ENCODE results near the gene TWSG1. TPM values are rescaled to one million over a fixed set of nuclear protein-coding genes. Genes with fewer than 3 reads are reported as not detected.

TWSG1 gene
- total RNA-seq, 1 experiment from 2014 or later: 19.3 TPM

DNA sequence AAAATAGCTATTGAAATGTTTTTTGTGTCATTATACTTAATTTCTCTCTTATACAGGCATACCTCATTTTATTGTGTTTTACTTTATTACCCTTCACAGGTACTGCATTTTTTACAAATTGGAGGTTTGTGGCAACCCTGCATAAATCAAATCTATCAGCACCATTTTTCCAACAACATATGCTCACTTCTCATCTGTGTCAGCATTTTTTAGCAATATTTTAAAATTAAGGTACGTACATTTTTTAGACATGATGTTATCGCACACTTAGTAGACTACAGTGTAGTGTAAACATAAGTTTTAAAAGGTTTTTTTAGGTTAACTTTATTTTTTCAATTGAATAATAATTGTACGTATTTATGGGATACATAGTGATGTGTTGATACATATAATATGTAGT, 110.0 kb downstream of the TWSG1 start:
- Mint-ChIP-seq H3K27me3 (ENCODE audit: low read depth) (0 out of 2 replicates have a peak, but pooled peaks cover 4% of the 10 kb centered on the region), H3K4me1 (no peaks in the 10 kb centered on the region; the same call in 1 of the 2 replicates), H3K9me3 (peaks cover 24% of the 10 kb centered on the region), H3K36me3 (peaks cover 14% of the 10 kb centered on the region), H3K27ac (no peak overlapping the region), H3K4me3 (no peak overlapping the region)
- TF ChIP-seq ARID4B (CRISPR knock-in tag; IDR thresholded peaks at IDR 0.05; ENCODE audit: borderline replicate concordance) (no peak), MXD4 (CRISPR knock-in tag; IDR thresholded peaks at IDR 0.05; ENCODE audit: borderline replicate concordance) (no peak), JAZF1 (CRISPR knock-in tag; IDR thresholded peaks at IDR 0.05) (no peak)
- TF ChIP-seq, protein P1, sequence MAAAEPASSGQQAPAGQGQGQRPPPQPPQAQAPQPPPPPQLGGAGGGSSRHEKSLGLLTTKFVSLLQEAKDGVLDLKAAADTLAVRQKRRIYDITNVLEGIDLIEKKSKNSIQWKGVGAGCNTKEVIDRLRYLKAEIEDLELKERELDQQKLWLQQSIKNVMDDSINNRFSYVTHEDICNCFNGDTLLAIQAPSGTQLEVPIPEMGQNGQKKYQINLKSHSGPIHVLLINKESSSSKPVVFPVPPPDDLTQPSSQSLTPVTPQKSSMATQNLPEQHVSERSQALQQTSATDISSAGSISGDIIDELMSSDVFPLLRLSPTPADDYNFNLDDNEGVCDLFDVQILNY (CRISPR knock-in tag; IDR thresholded peaks at IDR 0.05): no peak
- POLR2A ChIA-PET: no interaction called here
- CTCF ChIA-PET: interaction anchor here (1.2 kb wide), 1 partner anchor 16 kb away, joined by 3 read pairs; no protein-coding TSS in a partner anchor
- DNase-seq (ENCODE audit: low spot score) (no peak), ATAC-seq (no peak)

- H3K4me1 Mint-ChIP-seq: no peaks in the 10 kb centered on the region; the same call in 1 of the 2 replicates
- 0 out of 2 replicates have a peak, but pooled peaks cover 4% of the 10 kb centered on the region for H3K27me3 Mint-ChIP-seq (ENCODE audit: low read depth)
- TF ChIP-seq NFYB (CRISPR knock-in tag; conservative IDR thresholded peaks at IDR 0.05; ENCODE audit: low read depth) (no peak), RORB (CRISPR knock-in tag; IDR thresholded peaks at IDR 0.05) (no peak), FOXK1 (CRISPR knock-in tag; IDR thresholded peaks at IDR 0.05) (no peak), RELA (CRISPR knock-in tag; IDR thresholded peaks at IDR 0.05; ENCODE audit: borderline replicate concordance) (no peak), ESRRA (CRISPR knock-in tag; IDR thresholded peaks at IDR 0.05; ENCODE audit: borderline replicate concordance) (no peak), JUN (CRISPR knock-in tag; IDR thresholded peaks at IDR 0.05) (no peak), ZNF671 (CRISPR knock-in tag; IDR thresholded peaks at IDR 0.05) (no peak), ZNF396 (CRISPR knock-in tag; IDR thresholded peaks at IDR 0.05; ENCODE audit: borderline replicate concordance) (no peak), FOXP1 (CRISPR knock-in tag; IDR thresholded peaks at IDR 0.05; ENCODE audit: borderline replicate concordance) (no peak), USF2 (CRISPR knock-in tag; IDR thresholded peaks at IDR 0.05) (no peak)
- TF ChIP-seq, protein P2, sequence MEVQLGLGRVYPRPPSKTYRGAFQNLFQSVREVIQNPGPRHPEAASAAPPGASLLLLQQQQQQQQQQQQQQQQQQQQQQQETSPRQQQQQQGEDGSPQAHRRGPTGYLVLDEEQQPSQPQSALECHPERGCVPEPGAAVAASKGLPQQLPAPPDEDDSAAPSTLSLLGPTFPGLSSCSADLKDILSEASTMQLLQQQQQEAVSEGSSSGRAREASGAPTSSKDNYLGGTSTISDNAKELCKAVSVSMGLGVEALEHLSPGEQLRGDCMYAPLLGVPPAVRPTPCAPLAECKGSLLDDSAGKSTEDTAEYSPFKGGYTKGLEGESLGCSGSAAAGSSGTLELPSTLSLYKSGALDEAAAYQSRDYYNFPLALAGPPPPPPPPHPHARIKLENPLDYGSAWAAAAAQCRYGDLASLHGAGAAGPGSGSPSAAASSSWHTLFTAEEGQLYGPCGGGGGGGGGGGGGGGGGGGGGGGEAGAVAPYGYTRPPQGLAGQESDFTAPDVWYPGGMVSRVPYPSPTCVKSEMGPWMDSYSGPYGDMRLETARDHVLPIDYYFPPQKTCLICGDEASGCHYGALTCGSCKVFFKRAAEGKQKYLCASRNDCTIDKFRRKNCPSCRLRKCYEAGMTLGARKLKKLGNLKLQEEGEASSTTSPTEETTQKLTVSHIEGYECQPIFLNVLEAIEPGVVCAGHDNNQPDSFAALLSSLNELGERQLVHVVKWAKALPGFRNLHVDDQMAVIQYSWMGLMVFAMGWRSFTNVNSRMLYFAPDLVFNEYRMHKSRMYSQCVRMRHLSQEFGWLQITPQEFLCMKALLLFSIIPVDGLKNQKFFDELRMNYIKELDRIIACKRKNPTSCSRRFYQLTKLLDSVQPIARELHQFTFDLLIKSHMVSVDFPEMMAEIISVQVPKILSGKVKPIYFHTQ (CRISPR knock-in tag; IDR thresholded peaks at IDR 0.05): no peak
- TF ChIP-seq, protein P3, sequence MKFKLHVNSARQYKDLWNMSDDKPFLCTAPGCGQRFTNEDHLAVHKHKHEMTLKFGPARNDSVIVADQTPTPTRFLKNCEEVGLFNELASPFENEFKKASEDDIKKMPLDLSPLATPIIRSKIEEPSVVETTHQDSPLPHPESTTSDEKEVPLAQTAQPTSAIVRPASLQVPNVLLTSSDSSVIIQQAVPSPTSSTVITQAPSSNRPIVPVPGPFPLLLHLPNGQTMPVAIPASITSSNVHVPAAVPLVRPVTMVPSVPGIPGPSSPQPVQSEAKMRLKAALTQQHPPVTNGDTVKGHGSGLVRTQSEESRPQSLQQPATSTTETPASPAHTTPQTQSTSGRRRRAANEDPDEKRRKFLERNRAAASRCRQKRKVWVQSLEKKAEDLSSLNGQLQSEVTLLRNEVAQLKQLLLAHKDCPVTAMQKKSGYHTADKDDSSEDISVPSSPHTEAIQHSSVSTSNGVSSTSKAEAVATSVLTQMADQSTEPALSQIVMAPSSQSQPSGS (CRISPR knock-in tag; IDR thresholded peaks at IDR 0.05; ENCODE audit: borderline replicate concordance, low read depth): no peak
- TF ChIP-seq, protein P1 (CRISPR knock-in tag; IDR thresholded peaks at IDR 0.05): no peak
- no peak for ATAC-seq
- DNase-seq (ENCODE audit: low spot score): no peak
- H3K9me3 Mint-ChIP-seq: peaks cover 24% of the 10 kb centered on the region
- H3K27ac Mint-ChIP-seq: no peak overlapping the region
- ChIA-PET CTCF (no interaction called here), POLR2A (no interaction called here)
- no peak overlapping the region for H3K4me3 Mint-ChIP-seq
- H3K36me3 Mint-ChIP-seq: peaks cover 14% of the 10 kb centered on the region
These were observed 112.3 kb downstream of the TWSG1 start for GRCh38 chr18:9446839-9447238.
